ENCODE measurements around the gene SKP2. TPM values are rescaled to one million over a fixed set of nuclear protein-coding genes. Genes with fewer than 3 reads are reported as not detected.
"Not testable (repeated sequence)": the region's sequence is repeated elsewhere in the genome, so short reads cannot be mapped to it uniquely, and the experiment has no call there.

SKP2 gene
- 60.7 and 90.0 TPM in 2 replicates for total RNA-seq (2014; rRNA removed; shearing (Covaris generic))

DNA sequence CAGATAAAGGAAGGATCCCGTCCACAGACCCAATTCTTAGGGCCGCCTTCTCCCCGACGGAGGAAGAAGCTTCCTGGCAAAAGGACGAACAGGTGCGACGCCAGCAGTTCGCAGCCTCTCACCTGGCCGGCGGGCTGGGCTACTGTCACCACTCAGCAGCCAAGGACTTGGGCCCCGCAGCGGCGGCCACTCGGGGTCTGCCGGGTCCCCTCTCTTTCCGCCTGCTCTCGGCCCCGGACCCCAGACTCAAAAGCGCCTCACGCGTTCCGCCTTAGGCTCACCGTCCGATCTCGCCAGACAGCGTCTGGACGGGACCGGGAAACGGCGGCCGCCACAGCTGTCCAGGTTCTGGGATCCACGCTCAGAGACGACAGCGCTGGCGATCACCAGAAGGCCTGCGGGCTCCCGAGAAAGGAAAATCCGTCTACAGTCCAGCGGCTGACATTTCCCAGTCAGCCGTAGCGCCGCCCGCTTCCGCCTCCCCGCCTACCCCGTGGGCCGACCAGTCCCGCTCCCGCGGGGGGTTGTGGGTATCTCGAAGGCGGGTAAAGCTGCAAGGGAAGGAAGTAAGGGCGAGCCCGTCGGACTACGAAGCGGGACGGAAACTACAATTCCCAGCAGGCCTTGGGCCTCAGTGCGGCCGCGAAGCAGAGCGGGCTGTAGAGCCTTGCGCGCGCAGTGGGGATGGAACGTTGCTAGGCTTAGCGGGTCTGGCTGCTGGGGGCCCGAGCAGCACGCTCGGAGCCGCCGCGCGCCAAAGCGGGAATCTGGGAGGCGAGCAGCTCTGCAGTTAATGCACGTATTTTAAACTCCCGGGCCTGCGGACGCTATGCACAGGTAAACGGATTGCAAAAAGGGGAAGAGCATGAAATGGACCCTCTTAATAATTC, at the start of gene SKP2, which contains the start of gene LMBRD2:
SKP2 (plus strand) TSS at position 678 of the 890 bp plus-strand sequence; CDS start at position 830, 152 bp downstream.
LMBRD2 (minus strand) TSS at position 454 of the 890 bp plus-strand sequence. CDS start 8,538 bp downstream, outside the sequence.
- Histone ChIP-seq H3K36me3 (replicated peaks; ENCODE audit: control insufficient read depth, insufficient read depth, low read length) (peaks cover 5% of the 10 kb centered on the region), H3K4me3 (ENCODE audit: insufficient read depth, low read depth, low read length) (peak within 1 kb of the TSS; percentile 84), H3K27me3 (ENCODE audit: control insufficient read depth, insufficient read depth, low read length) (no peaks in the 10 kb centered on the region)
- DNase-seq = peak; percentile 92

DNA sequence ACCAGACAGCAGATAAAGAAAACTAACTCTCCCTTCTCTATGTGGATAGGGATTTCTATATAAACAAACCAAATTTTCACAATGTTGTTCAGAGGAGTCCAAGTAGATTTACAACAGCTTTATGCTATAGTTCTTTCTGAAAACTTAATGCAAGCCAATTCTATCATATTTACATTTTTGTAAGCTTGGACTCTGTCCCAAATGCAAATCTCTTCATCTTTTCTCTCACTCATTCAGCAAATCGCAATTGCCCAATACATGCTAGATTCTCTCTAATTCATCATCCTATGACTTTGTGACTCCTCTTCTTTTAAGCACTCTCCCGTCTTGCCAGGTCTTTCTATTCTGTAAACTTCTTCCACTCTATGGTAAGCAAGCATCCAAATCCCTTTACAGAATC, 46.1 kb upstream of the SKP2 start:
- Histone ChIP-seq H3K36me3 (replicated peaks; ENCODE audit: control insufficient read depth, insufficient read depth, low read length) (no peaks in the 10 kb centered on the region), H3K4me3 (ENCODE audit: insufficient read depth, low read depth, low read length) (no peak overlapping the region), H3K27me3 (ENCODE audit: control insufficient read depth, insufficient read depth, low read length) (no peaks in the 10 kb centered on the region)
- no peak for DNase-seq

- H3K4me3 ChIP-seq (ENCODE audit: insufficient read depth, low read depth, low read length) = no peak overlapping the region
- no peaks in the 10 kb centered on the region for H3K27me3 ChIP-seq (ENCODE audit: control insufficient read depth, insufficient read depth, low read length)
- no peak for DNase-seq
- H3K36me3 ChIP-seq (replicated peaks; ENCODE audit: control insufficient read depth, insufficient read depth, low read length) = no peaks in the 10 kb centered on the region
Observed at GRCh38 chr5:36108758-36109460, 43.0 kb upstream of the SKP2 start.

DNA sequence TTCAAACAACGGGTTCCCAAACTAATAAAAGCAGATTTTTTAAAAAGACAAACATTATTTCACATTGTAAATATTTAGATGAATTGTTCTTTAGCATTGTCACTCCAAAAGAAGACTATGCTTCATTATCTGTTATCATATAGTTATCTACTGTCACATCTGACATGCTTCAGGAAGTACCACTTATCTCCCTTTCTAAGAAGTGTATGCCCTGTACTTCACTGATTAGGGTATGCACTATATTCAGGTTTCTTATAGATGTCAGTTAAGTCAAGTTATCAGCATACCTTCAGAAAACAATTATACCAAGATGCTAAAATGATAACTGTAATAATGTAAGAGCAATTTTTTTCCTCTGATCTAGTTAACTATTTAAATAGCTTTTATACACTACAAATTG, 40.7 kb upstream of the SKP2 start:
- Histone ChIP-seq H3K4me3 (ENCODE audit: insufficient read depth, low read depth, low read length) (no peak overlapping the region), H3K36me3 (replicated peaks; ENCODE audit: control insufficient read depth, insufficient read depth, low read length) (no peaks in the 10 kb centered on the region), H3K27me3 (ENCODE audit: control insufficient read depth, insufficient read depth, low read length) (no peaks in the 10 kb centered on the region)
- no peak for DNase-seq

DNA sequence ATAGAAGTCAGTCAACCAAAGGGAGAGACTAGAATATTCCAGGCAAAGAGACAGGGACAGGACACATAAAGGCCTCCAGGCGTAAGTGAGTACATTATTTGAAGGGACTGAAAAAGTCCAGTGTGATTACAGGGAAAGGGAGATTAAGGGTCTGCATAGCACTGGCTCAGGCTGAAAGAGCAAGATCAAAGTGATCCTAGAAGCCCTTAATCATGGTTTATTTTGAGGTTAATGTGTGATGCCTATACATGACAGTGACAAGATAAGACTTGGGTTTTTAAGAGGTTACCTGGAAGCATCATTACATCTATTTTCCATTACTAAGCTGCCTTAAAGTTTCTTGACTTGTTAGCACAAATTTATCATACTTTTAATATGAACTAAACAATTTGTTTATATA, 26.0 kb upstream of the SKP2 start:
- Histone ChIP-seq H3K27me3 (ENCODE audit: control insufficient read depth, insufficient read depth, low read length) (no peaks in the 10 kb centered on the region), H3K4me3 (ENCODE audit: insufficient read depth, low read depth, low read length) (no peak overlapping the region), H3K36me3 (replicated peaks; ENCODE audit: control insufficient read depth, insufficient read depth, low read length) (no peaks in the 10 kb centered on the region)
- DNase-seq = no peak

GRCh38 chr5:36128795-36129194, 23.1 kb upstream of the SKP2 start:
- H3K4me3 ChIP-seq (ENCODE audit: insufficient read depth, low read depth, low read length) = no peak overlapping the region
- no peaks in the 10 kb centered on the region for H3K27me3 ChIP-seq (ENCODE audit: control insufficient read depth, insufficient read depth, low read length)
- no peak for DNase-seq
- no peaks in the 10 kb centered on the region for H3K36me3 ChIP-seq (replicated peaks; ENCODE audit: control insufficient read depth, insufficient read depth, low read length)

- H3K36me3 ChIP-seq (replicated peaks; ENCODE audit: control insufficient read depth, insufficient read depth, low read length); DNase-seq; H3K4me3 ChIP-seq (ENCODE audit: insufficient read depth, low read depth, low read length); H3K27me3 ChIP-seq (ENCODE audit: control insufficient read depth, insufficient read depth, low read length): not testable (repeated sequence)
Observed at GRCh38 chr5:36129666-36130065, 22.2 kb upstream of the SKP2 start.

- H3K27me3 ChIP-seq (ENCODE audit: control insufficient read depth, insufficient read depth, low read length); DNase-seq; H3K4me3 ChIP-seq (ENCODE audit: insufficient read depth, low read depth, low read length); H3K36me3 ChIP-seq (replicated peaks; ENCODE audit: control insufficient read depth, insufficient read depth, low read length): not testable (repeated sequence)
Observed at GRCh38 chr5:36133009-36133408, 18.9 kb upstream of the SKP2 start.

- Histone ChIP-seq H3K27me3 (ENCODE audit: control insufficient read depth, insufficient read depth, low read length) (no peaks in the 10 kb centered on the region), H3K4me3 (ENCODE audit: insufficient read depth, low read depth, low read length) (no peak overlapping the region), H3K36me3 (replicated peaks; ENCODE audit: control insufficient read depth, insufficient read depth, low read length) (no peaks in the 10 kb centered on the region)
- DNase-seq = no peak
Observed at GRCh38 chr5:36135988-36136387, 15.9 kb upstream of the SKP2 start.

DNA sequence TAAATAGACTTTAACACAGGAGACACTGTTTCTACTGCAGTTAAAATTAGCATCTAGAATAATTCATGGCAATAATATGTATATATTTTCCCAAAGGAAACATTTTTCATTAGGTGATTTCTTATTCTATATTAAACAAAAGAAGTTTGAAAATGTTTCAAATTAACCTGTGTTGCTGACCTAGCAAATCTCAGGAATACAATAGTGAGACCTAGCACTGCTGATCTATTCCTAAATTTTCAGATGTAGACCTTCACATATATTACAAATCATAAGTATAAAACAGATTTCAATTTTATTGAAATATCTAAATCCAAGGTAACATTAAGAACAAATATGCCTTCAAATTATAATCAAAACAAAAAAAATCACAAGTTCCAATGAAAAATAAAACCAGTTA, 15.3 kb upstream of the SKP2 start:
- H3K27me3 ChIP-seq (ENCODE audit: control insufficient read depth, insufficient read depth, low read length) = no peaks in the 10 kb centered on the region
- H3K36me3 ChIP-seq (replicated peaks; ENCODE audit: control insufficient read depth, insufficient read depth, low read length) = no peaks in the 10 kb centered on the region
- no peak overlapping the region for H3K4me3 ChIP-seq (ENCODE audit: insufficient read depth, low read depth, low read length)
- DNase-seq = no peak

- Histone ChIP-seq H3K36me3 (replicated peaks; ENCODE audit: control insufficient read depth, insufficient read depth, low read length) (no peaks in the 10 kb centered on the region), H3K4me3 (ENCODE audit: insufficient read depth, low read depth, low read length) (no peak overlapping the region), H3K27me3 (ENCODE audit: control insufficient read depth, insufficient read depth, low read length) (no peaks in the 10 kb centered on the region)
- DNase-seq = no peak
Observed at GRCh38 chr5:36138900-36139683, 12.8 kb upstream of the SKP2 start.

GRCh38 chr5:36145311-36145710, 6.6 kb upstream of the SKP2 start:
- Histone ChIP-seq H3K27me3 (ENCODE audit: control insufficient read depth, insufficient read depth, low read length) (no peaks in the 10 kb centered on the region), H3K36me3 (replicated peaks; ENCODE audit: control insufficient read depth, insufficient read depth, low read length) (no peaks in the 10 kb centered on the region), H3K4me3 (ENCODE audit: insufficient read depth, low read depth, low read length) (no peak overlapping the region)
- DNase-seq = no peak

- H3K4me3 ChIP-seq (ENCODE audit: insufficient read depth, low read depth, low read length) = no peak overlapping the region
- DNase-seq = no peak
- H3K36me3 ChIP-seq (replicated peaks; ENCODE audit: control insufficient read depth, insufficient read depth, low read length) = no peaks in the 10 kb centered on the region
- H3K27me3 ChIP-seq (ENCODE audit: control insufficient read depth, insufficient read depth, low read length) = no peaks in the 10 kb centered on the region
Observed at GRCh38 chr5:36146390-36146789, 5.5 kb upstream of the SKP2 start.

- no peak for DNase-seq
- no peaks in the 10 kb centered on the region for H3K27me3 ChIP-seq (ENCODE audit: control insufficient read depth, insufficient read depth, low read length)
- no peaks in the 10 kb centered on the region for H3K36me3 ChIP-seq (replicated peaks; ENCODE audit: control insufficient read depth, insufficient read depth, low read length)
- no peak overlapping the region for H3K4me3 ChIP-seq (ENCODE audit: insufficient read depth, low read depth, low read length)
Observed at GRCh38 chr5:36147681-36148080, 4.2 kb upstream of the SKP2 start.
